GM12878 (cell line): ENCODE measurements around the gene PABPC1L.

ENCODE experiments used
- CBX3 ChIP-seq: fragments of 200-600 bp; sonication (generic); IDR thresholded peaks from 2 replicates; pipeline ENCODE4 v1.6.1; 2016; ENCODE audit warnings: low read depth, borderline replicate concordance
- CHD2 ChIP-seq: IDR thresholded peaks from 2 replicates; pipeline ENCODE4 v1.6.1; 2011; ENCODE audit warnings: low read depth, low read length, improper control_type of control experiment, borderline replicate concordance
- CTCF ChIP-seq, 3 experiments: IDR thresholded peaks in 2 of 3; conservative IDR thresholded peaks in 1 of 3; 2 replicates each; pipeline ENCODE4 v1.5.1; 2011; ENCODE audit warnings: low read depth in 3 of 3, low read length in 3 of 3, mild to moderate bottlenecking in 3 of 3, control low read depth in 2 of 3, moderate library complexity in 2 of 3, inconsistent platforms in 1 of 3, mixed read lengths in 1 of 3; ENCODE audit not compliant: control insufficient read depth in 2 of 3, insufficient read depth in 1 of 3; ENCODE audit errors: extremely low read depth in 1 of 3
- MXI1 ChIP-seq: fragments of 150-350 bp; IDR thresholded peaks from 2 replicates; pipeline ENCODE4 v1.6.1; 2011; ENCODE audit warnings: low read depth, mild to moderate bottlenecking, inconsistent platforms, low read length, improper control_type of control experiment
- POLR2AphosphoS5 ChIP-seq: IDR thresholded peaks from 2 replicates; pipeline ENCODE4 v1.6.1; 2011; ENCODE audit warnings: mild to moderate bottlenecking, low read length, inconsistent platforms

- TF ChIP-seq MXI1 (no peak), CHD2 (no peak), CTCF (IDR thresholded peaks at IDR 0.05 in 2 of 3, conservative IDR thresholded peaks at IDR 0.05 in 1 of 3; ENCODE audit: control insufficient read depth in 2 of 3, extremely low read depth in 1 of 3, insufficient read depth in 1 of 3, low read depth in 3 of 3, low read length in 3 of 3) (no peak), POLR2AphosphoS5 (no peak), CBX3 (no peak)
Measured at GRCh38 chr20:44912189-44912588, 2.3 kb downstream of the PABPC1L start.
